Dermis microvascular lymphatic vessel endothelial cell (primary cell): ENCODE measurements around the gene ID1. TPM values are rescaled to one million over a fixed set of nuclear protein-coding genes. Genes with fewer than 3 reads are reported as not detected.
"Not testable (repeated sequence)": the region's sequence is repeated elsewhere in the genome, so short reads cannot be mapped to it uniquely, and the experiment has no call there.

Experiments
- DNase-seq, 2 donors: peaks; one replicate each; pipeline versions ENCODE4 v3.0.0 to v3.0.0-alpha.2; 2010; ENCODE audit warnings: low read depth in 2 of 2
- total RNA-seq: library from RNA; depleted of rRNA; stranded (reverse); fragments of >200 nt; gene quantifications from 2 replicates; pipeline ENCODE4 v1.2.1, GENCODE V29; 2014

ID1 gene
- total RNA-seq, 1 donor from 2014 or later, result 576 TPM

DNA sequence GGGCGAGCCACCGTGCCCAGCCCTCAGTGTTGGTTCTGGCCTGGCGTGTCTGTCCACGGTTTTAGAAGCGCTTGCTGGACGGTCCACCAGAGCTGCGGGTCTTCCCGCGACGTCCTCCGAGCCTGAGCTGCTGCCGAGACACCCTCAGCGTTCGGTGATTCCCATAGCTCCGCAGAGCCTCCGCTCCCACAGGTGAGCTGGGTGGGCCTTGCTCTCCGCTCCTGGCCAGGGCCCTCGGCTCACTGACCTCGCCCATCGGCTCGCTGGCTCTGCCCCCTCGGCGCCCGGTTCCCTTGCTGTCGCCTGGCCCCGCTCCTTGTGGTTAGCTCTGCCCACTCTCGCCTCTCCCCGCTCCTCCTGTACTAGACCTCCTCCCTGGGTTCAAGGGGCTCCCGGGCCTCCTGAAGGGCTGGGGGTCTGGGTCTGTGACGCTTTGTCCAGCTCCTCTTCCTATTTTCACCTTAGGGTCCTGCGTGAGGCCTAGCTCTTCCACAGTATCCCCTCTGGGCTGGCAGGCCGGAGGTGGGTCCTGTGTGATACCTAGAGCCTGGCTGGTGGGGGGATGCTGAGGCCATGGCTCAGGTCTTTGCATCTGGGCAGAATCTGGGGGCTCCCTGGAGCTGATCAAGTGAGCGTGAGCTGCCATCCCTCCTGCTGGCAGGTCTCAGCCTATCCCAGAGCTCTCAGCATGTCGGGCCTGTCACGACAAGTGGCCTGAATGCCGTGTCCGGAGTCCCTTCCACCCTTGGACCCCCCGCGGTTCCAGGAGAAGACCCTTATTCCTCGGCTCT lies 27.7 kb downstream of the ID1 start:
- DNase-seq, result no peak

DNA sequence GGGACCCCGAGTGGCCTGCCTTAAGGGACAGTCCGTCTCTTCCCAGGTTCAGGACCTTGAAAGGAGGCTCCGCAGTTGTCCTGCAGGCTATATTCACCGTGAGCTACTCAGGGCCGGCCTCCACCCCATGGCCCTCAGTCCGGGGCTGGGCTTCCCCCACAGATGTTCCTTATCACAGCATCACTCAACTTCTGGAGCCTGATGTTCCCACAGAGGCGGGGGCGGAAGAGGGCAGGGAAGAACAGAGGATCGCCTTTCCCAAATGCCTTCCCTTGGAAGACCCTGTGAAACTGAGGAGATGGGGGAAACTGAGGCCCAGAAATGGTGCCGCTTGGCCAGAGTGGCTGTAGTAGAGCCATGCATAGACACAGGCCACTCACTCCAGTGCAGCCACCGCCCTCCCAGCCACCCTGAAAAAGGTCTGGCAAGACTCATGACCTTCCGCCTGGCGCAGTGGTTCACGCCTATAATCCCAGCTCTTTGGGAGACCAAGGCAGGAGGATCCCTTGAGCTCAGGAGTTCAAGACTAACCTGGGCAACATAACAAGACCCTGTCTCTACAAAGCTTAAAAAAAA lies 28.3 kb downstream of the ID1 start:
- no peak for DNase-seq

DNA sequence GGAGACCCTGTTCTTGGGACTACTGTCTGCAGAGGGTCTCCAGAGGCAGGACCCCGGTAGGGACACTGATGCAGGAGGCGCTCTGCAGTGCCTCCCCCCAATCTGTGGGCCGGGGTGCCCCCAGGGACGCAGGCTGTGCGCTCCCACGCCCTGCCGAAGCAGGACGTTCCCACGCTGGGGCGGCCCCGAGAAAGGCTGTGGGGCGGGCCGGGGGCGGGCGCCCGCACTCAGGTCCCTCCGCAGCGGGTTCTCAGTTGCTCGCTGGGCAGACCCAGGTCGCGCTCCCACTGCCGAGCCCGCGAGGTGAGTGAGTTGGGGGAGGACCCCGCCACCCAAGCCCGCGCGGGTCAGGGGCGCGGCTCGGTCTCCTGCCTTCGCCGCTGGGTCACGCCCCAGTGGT lies 32.6 kb downstream of the ID1 start, which contains the start of gene COX4I2:
COX4I2 (plus strand) TSS at position 253 of the 400 bp plus-strand sequence. CDS start 1,106 bp downstream, outside the sequence.
- no peak for DNase-seq

DNA sequence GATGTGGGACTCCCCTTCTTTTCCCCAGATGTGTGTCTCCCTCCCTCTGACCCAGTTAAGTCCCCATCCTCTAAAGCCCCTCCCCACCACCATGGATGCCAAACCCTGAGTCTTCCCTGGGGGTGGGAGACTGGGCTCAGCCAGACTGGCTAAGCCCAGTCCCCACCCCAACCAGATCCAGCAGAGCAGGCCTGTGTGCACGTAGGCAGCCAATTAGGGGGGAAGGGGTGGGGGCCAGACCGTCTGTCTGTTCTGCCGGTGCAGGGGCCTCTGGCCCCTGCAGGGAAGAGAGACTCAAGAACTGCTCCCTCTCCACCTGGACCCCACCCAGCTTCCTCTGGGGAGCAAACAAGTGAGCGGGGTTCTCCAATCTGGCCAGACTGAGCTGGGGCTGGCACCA lies 33.2 kb downstream of the ID1 start:
- no peak for DNase-seq

DNA sequence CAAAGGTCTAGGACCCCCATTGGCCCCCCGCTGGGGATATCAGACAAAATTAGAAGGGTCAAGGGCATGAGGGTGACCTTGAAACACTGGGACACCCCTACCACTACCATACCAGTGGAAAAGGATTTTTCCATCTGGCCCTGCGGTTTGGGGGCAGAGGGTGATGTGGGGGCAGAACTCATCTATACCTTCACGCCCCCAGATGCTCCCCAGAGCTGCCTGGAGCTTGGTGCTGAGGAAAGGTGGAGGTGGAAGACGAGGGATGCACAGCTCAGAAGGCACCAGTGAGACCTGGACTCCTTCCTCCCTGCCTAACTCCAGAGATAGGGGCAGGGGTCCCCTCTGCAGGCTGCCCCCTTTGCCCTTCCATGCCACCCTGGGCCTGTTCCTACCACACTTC lies 33.7 kb downstream of the ID1 start:
- DNase-seq, result no peak

DNA sequence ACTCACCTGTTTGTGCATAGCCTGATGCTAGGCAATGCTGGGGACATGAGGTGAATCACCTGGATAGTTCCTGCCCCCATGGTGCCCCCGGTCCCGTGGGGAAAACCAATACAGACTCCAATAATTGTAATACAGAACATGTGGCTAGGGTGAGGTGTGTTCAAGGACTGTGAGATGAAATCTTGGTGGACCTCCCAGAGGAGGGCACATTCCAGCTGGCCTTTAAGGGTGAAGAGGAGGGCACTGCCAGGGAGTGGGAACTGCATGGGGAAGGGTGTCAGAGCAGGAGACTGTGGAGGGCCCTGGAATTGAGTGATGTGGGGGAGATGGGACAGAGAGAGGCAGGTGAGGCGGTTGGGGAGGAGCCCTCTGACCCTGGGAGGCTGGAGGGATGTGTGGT lies 35.2 kb downstream of the ID1 start:
- DNase-seq, result no peak

DNA sequence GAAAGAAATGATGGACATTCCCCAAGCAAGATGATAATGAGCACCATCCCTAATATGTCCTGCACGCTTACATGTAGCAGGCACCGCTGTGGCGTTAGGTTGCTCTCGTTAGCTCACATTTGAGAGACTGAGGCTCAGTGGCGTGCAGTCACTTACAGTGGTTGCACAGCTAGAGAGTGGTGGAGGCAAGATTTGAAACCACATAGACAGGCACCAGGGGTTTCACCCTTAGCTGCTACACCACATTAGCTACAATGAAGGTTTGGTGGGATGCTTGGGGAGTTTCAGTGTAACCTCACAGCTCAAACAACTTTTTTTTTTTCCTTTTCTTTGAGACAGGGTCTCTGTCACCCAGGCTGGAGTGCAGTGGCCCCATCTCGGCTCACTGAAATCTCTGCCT lies 36.3 kb downstream of the ID1 start:
- no peak for DNase-seq

DNA sequence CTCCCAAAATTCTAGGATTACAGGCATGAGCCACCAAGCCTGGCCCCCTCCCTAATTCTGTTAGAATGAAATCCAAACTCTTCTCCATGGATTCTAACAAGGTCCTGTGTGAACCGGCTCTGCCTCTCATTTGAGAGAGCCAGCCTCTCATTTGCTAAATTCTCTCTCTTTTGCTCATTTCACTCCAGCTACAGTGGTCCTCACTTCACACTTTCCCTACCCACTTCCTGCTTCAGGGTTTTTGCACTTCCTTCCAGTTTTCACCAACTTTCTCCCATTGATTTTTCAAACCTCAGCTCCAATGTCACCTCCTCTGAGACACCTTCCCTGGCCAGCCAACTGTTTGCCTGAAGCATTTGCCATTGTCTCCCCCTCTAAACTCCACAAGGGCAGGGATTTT lies 37.7 kb downstream of the ID1 start:
- no peak for DNase-seq

DNA sequence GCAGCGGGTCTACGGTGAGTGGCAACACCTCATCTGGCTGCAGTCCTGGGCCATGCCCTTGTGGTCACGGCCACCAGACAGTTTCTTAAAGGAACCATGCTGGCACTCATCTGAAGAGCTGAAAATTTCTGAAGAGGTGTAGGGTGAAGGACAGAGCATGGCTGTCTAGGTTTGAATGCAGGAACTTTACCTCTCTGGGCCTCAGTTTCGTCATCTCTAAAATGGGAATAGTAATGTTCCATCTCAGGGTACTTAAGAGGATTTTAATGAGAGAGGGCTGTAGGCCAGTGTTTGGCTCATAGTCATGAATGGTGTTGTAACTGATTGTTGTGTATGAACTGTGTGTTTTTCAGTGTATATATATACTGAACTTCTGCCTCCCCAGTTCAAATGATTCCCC lies 38.4 kb downstream of the ID1 start:
- no peak for DNase-seq

DNA sequence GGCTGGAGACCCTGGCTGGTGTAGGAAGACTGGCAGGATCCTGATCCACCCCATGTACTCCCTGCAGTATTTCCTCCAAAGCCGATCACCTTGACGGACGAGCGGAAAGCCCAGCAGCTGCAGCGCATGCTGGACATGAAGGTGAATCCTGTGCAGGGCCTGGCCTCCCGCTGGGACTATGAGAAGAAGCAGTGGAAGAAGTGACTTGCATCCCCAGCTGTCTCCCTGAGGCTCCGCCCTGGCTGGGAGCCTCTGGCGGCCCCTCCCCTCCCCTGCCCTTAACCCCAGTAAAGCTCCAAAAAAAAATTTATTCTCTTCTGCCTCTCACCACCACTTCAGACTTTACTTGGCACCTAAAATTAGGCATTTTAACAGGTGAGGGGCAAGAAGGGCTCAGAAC lies 39.6 kb downstream of the ID1 start:
- DNase-seq, result no peak

DNA sequence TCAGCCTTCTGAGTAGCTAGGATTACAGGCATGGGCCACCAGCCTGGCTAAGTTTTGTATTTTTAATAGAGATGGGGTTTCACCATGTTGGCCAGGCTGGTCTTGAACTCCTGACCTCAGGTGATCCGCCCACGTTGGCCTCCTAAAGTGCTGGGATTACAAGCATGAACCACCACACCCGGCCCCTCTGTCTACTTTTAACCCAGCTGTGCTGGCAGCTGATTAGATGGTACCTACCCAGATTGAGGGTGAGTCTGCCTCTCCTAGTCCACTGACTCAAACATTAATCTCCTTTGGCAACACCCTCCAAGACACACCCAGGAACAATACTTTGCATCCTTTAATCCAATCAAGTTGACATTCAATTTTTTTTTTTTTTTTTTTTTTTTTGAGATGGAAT lies 43.0 kb downstream of the ID1 start:
- not testable (repeated sequence) for DNase-seq

DNA sequence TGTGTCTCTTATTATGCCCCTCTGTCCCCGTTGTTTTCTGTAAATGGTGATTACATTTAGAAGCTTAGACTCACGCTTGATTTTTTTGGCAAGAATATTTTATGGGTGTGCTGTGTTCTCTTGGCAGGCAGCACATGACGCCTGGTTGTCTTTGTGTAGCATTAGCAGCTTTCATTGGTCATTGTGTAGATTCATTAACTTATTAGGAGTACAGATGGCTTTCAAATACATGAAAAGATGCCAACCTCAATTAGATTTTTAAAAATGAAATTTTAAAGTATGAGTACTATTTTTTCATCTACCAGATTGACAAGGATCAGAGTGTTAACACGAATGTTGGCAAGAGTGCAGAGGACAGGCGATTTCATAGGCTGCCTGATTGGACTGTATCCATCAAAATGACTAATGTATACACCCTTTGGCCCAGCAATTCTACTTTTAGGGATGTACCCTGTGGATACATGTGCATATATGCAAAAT lies 47.9 kb downstream of the ID1 start:
- peak; percentile 29 to 32 for DNase-seq

DNA sequence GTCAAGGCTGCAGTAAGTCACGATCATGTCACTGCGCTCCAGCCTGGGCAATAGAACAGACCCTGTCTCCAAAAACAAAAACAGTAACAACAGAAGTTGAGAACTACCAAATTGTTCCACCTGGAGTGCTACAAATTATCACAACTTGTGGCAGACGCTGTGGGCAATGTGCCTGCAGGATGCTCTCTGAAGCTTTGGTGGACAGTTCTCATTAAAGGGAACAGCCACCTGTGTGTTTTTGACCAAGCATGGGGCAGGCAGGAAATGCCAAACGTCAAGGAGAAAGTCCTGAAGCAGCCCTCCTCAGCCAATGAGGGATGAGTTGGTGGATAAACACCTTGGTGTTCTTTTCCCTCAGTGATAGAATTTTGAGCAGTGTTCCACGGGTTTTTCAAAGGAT lies 48.5 kb downstream of the ID1 start:
- no peak for DNase-seq

DNA sequence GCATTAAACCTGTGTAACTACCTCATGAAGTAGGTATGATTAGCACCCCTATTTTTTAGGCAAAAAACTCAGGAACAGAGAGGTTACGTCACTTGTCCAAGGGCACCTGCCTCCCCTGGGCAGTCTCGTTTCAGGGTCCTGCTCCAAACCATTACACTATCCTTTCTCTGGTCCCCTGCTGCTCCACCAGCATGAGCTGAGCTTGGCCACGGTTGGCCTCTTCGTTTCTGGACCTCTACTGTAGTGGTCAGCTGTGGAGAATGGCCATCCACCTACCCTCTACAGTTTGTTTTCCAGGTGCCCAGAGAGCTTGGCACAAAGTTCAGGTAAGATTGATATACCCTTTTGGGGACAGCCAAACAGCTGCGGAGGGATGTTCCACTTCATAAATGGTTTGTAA lies 49.4 kb downstream of the ID1 start:
- no peak for DNase-seq

Other genes with a start within 250 kb of the ID1 start
- gene DEFB118, start 236.7 kb upstream of the ID1 start, total RNA-seq, result not detected in 2 replicates
- gene DEFB119, start 214.7 kb upstream of the ID1 start, total RNA-seq, result not detected in 2 replicates
- gene DEFB121, start 199.1 kb upstream of the ID1 start, total RNA-seq, result not detected in 2 replicates
- not detected in 2 replicates for gene DEFB123, start 164.7 kb upstream of the ID1 start, total RNA-seq
- not detected in 2 replicates for gene DEFB124, start 130.2 kb upstream of the ID1 start, total RNA-seq
- gene REM1, start 130.0 kb upstream of the ID1 start, total RNA-seq, result under 0.01 TPM in 1 of 2 replicates, not detected in the other
- 31.1 and 56.0 TPM in 2 replicates for gene HM13, start 90.8 kb upstream of the ID1 start, total RNA-seq
- gene COX4I2, start 32.6 kb downstream of the ID1 start, total RNA-seq, result not detected in 2 replicates
- 38.1 and 38.6 TPM in 2 replicates for gene BCL2L1, start 117.6 kb downstream of the ID1 start, total RNA-seq
- gene TPX2, start 134.0 kb downstream of the ID1 start, total RNA-seq, result 12.9 and 28.5 TPM in 2 replicates
- gene MYLK2, start 214.1 kb downstream of the ID1 start, total RNA-seq, result 14.5 and 42.1 TPM in 2 replicates
- 0.39 and 0.76 TPM in 2 replicates for gene FOXS1, start 240.3 kb downstream of the ID1 start, total RNA-seq